HEK293 (cell line): ENCODE data around the gene SCYL1.

Experiments
- EGR2 ChIP-seq: fragments of 450-650 bp; formaldehyde crosslinking; IDR thresholded peaks from 2 replicates; pipeline ENCODE4 v1.5.1; 2016; ENCODE audit warnings: low read depth, missing biosample characterization, missing genetic modification characterization
- HOXD13 ChIP-seq: sonication (generic); formaldehyde crosslinking; IDR thresholded peaks from 2 replicates; pipeline ENCODE4 v1.8.0; 2022; ENCODE audit warnings: missing genetic modification reagents, borderline replicate concordance
- SCRT1 ChIP-seq: fragments of 450-650 bp; formaldehyde crosslinking; IDR thresholded peaks from 2 replicates; pipeline ENCODE4 v1.5.1; 2016; ENCODE audit warnings: missing biosample characterization, missing genetic modification characterization, borderline replicate concordance
- YY1 ChIP-seq: fragments of 450-650 bp; formaldehyde crosslinking; IDR thresholded peaks from 2 replicates; pipeline ENCODE4 v1.5.1; 2018; ENCODE audit warnings: missing biosample characterization, missing genetic modification characterization
- ZBTB1 ChIP-seq: fragments of 450-650 bp; formaldehyde crosslinking; IDR thresholded peaks from 2 replicates; pipeline ENCODE4 v1.5.1; 2016; ENCODE audit warnings: missing biosample characterization, missing genetic modification characterization
- ZEB2 ChIP-seq: fragments of 450-650 bp; formaldehyde crosslinking; IDR thresholded peaks from 2 replicates; pipeline ENCODE4 v1.5.1; 2016; ENCODE audit warnings: missing biosample characterization, missing genetic modification characterization
- ZFP3 ChIP-seq: fragments of 450-650 bp; formaldehyde crosslinking; IDR thresholded peaks from 2 replicates; pipeline ENCODE4 v1.5.1; 2016; ENCODE audit warnings: low read depth, missing biosample characterization, missing genetic modification characterization
- ZFP37 ChIP-seq: fragments of 450-650 bp; formaldehyde crosslinking; IDR thresholded peaks from 2 replicates; pipeline ENCODE4 v1.5.1; 2016; ENCODE audit warnings: missing biosample characterization, missing genetic modification characterization
- ZFP69B ChIP-seq: fragments of 450-650 bp; formaldehyde crosslinking; IDR thresholded peaks from 2 replicates; pipeline ENCODE4 v1.5.1; 2016; ENCODE audit warnings: missing biosample characterization, missing genetic modification characterization
- ZNF121 ChIP-seq: fragments of 450-650 bp; formaldehyde crosslinking; IDR thresholded peaks from 2 replicates; pipeline ENCODE4 v1.5.1; 2016; ENCODE audit warnings: missing biosample characterization, missing genetic modification characterization
- ZNF138 ChIP-seq: fragments of 450-650 bp; formaldehyde crosslinking; IDR thresholded peaks from 2 replicates; pipeline ENCODE4 v1.5.1; 2016; ENCODE audit warnings: missing biosample characterization, missing genetic modification characterization, borderline replicate concordance
- ZNF146 ChIP-seq: fragments of 450-650 bp; formaldehyde crosslinking; IDR thresholded peaks from 2 replicates; pipeline ENCODE4 v1.5.1; 2016; ENCODE audit warnings: missing biosample characterization, missing genetic modification characterization
- ZNF169 ChIP-seq: fragments of 450-650 bp; formaldehyde crosslinking; IDR thresholded peaks from 2 replicates; pipeline ENCODE4 v1.5.1; 2016; ENCODE audit warnings: missing biosample characterization, missing genetic modification characterization
- ZNF174 ChIP-seq: fragments of 450-650 bp; formaldehyde crosslinking; IDR thresholded peaks from 2 replicates; pipeline ENCODE4 v1.5.0; 2017; ENCODE audit warnings: missing biosample characterization, mild to moderate bottlenecking, missing genetic modification characterization
- ZNF202 ChIP-seq: fragments of 450-650 bp; formaldehyde crosslinking; IDR thresholded peaks from 2 replicates; pipeline ENCODE4 v1.5.1; 2016; ENCODE audit warnings: missing biosample characterization, missing genetic modification characterization, borderline replicate concordance
- ZNF23 ChIP-seq: fragments of 450-650 bp; formaldehyde crosslinking; IDR thresholded peaks from 2 replicates; pipeline ENCODE4 v1.5.1; 2016; ENCODE audit warnings: missing biosample characterization, missing genetic modification characterization, borderline replicate concordance
- ZNF302 ChIP-seq: fragments of 450-650 bp; formaldehyde crosslinking; IDR thresholded peaks from 2 replicates; pipeline ENCODE4 v1.5.1; 2016; ENCODE audit warnings: missing biosample characterization, missing genetic modification characterization, low read depth
- ZNF335 ChIP-seq: fragments of 450-650 bp; formaldehyde crosslinking; conservative IDR thresholded peaks from 2 replicates; pipeline ENCODE4 v1.5.1; 2016; ENCODE audit warnings: missing biosample characterization, missing genetic modification characterization
- ZNF391 ChIP-seq: fragments of 450-650 bp; formaldehyde crosslinking; IDR thresholded peaks from 2 replicates; pipeline ENCODE4 v1.5.1; 2016; ENCODE audit warnings: low read depth, missing biosample characterization, missing genetic modification characterization, borderline replicate concordance
- ZNF423 ChIP-seq: fragments of 450-650 bp; formaldehyde crosslinking; IDR thresholded peaks from 2 replicates; pipeline ENCODE4 v1.5.1; 2016; ENCODE audit warnings: missing biosample characterization, missing genetic modification characterization
- ZNF426 ChIP-seq: fragments of 450-650 bp; formaldehyde crosslinking; IDR thresholded peaks from 2 replicates; pipeline ENCODE4 v1.5.1; 2017; ENCODE audit warnings: missing biosample characterization, missing genetic modification characterization, mild to moderate bottlenecking, inconsistent platforms, moderate library complexity
- ZNF544 ChIP-seq: fragments of 450-650 bp; formaldehyde crosslinking; IDR thresholded peaks from 2 replicates; pipeline ENCODE4 v1.5.0; 2017; ENCODE audit warnings: missing biosample characterization, missing genetic modification characterization
- ZNF610 ChIP-seq: fragments of 450-650 bp; formaldehyde crosslinking; IDR thresholded peaks from 2 replicates; pipeline ENCODE4 v1.5.1; 2016; ENCODE audit warnings: missing biosample characterization, missing genetic modification characterization, borderline replicate concordance
- ZNF660 ChIP-seq: fragments of 450-650 bp; IDR thresholded peaks from 2 replicates; pipeline ENCODE4 v1.5.1; 2018; ENCODE audit warnings: missing biosample characterization, mild to moderate bottlenecking, missing genetic modification characterization
- ZNF664 ChIP-seq: fragments of 450-650 bp; formaldehyde crosslinking; IDR thresholded peaks from 2 replicates; pipeline ENCODE4 v1.5.1; 2016; ENCODE audit warnings: missing biosample characterization, missing genetic modification characterization
- ZSCAN23 ChIP-seq: fragments of 450-650 bp; formaldehyde crosslinking; IDR thresholded peaks from 2 replicates; pipeline ENCODE4 v1.5.1; 2016; ENCODE audit warnings: missing biosample characterization, missing genetic modification characterization
- ZXDB ChIP-seq: fragments of 450-650 bp; formaldehyde crosslinking; IDR thresholded peaks from 2 replicates; pipeline ENCODE4 v1.5.1; 2016; ENCODE audit warnings: missing biosample characterization, missing genetic modification characterization
- TF ChIP-seq, protein P1 (sequence below): fragments of 450-650 bp; formaldehyde crosslinking; IDR thresholded peaks from 2 replicates; pipeline ENCODE4 v1.5.1; 2017; ENCODE audit warnings: missing biosample characterization, missing genetic modification characterization
- TF ChIP-seq, protein P2 (sequence below): fragments of 450-650 bp; formaldehyde crosslinking; IDR thresholded peaks from 2 replicates; pipeline ENCODE4 v1.5.1; 2016; ENCODE audit warnings: missing biosample characterization, missing genetic modification characterization
- TF ChIP-seq, protein P3 (sequence below): fragments of 450-650 bp; formaldehyde crosslinking; IDR thresholded peaks from 2 replicates; pipeline ENCODE4 v1.5.1; 2016; ENCODE audit warnings: missing biosample characterization, missing genetic modification characterization, low read depth
- TF ChIP-seq, protein P4 (sequence below): fragments of 450-650 bp; formaldehyde crosslinking; IDR thresholded peaks from 2 replicates; pipeline ENCODE4 v1.5.1; 2016; ENCODE audit warnings: missing biosample characterization, missing genetic modification characterization

The SCYL1 gene

DNA sequence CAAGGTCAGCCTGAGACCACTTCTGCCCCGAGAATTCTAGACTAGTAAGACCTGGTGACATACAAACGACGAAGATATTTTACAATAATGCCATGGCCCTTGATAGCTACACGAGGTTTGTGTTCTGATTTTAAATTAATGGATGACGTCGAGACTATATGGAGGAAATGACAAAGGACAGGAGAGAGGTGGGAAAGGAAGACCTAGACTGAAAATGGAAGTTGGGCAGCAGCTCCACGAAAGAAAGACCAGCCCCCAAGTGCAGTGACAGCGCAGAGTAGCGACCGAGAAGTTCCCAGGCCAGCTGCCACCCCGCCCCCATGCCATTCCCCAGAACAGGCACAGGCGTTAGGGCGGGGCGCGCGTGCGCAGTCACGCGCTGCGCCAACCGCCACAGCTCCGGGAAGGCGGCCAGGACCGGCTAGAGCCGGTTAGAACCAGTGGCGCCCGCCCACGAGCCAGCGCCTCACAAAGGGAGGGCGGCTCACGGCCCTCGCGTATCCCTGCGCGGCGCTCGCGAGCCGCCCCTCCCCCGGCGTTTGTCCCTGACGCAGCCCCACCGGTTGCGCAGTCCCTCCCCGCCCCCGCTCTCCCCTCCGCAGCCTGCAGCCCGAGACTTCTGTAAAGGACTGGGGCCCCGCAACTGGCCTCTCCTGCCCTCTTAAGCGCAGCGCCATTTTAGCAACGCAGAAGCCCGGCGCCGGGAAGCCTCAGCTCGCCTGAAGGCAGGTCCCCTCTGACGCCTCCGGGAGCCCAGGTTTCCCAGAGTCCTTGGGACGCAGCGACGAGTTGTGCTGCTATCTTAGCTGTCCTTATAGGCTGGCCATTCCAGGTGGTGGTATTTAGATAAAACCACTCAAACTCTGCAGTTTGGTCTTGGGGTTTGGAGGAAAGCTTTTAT is 27.5 kb upstream of the SCYL1 start (continued):
- TF ChIP-seq ZEB2 (tag by site-specific recombination) (peak; percentile 96), ZNF169 (no peak), ZXDB (tag by site-specific recombination) (peak; percentile 90), ZNF23 (tag by site-specific recombination) (no peak), ZNF660 (peak; percentile 67; the same call in 1 of the 2 replicates), ZNF121 (tag by site-specific recombination) (no peak), SCRT1 (tag by site-specific recombination) (peak; percentile 80; the same call in 1 of the 2 replicates), EGR2 (tag by site-specific recombination) (peak; percentile 85), ZNF335 (tag by site-specific recombination) (peak; percentile 27; the same call in 1 of the 2 replicates), ZFP69B (tag by site-specific recombination) (peak; percentile 86), ZNF426 (tag by site-specific recombination) (no peak), ZNF202 (no peak), ZNF610 (tag by site-specific recombination) (no peak), ZFP37 (no peak), ZSCAN23 (tag by site-specific recombination) (no peak), YY1 (peak; percentile 68; the same call in 1 of the 2 replicates), ZNF391 (tag by site-specific recombination) (0 out of 2 replicates have a peak, but pooled peaks have one; percentile 13), ZNF174 (tag by site-specific recombination) (no peak), ZNF544 (tag by site-specific recombination) (no peak), ZNF146 (tag by site-specific recombination) (peak; percentile 48), HOXD13 (CRISPR knock-in tag) (no peak), ZNF423 (tag by site-specific recombination) (0 out of 2 replicates have a peak, but pooled peaks have one; percentile 36), ZNF302 (tag by site-specific recombination) (no peak), ZBTB1 (tag by site-specific recombination) (peak; percentile 86), ZNF664 (tag by site-specific recombination) (no peak), ZFP3 (tag by site-specific recombination) (no peak), ZNF138 (tag by site-specific recombination) (no peak)
- TF ChIP-seq, protein P1, sequence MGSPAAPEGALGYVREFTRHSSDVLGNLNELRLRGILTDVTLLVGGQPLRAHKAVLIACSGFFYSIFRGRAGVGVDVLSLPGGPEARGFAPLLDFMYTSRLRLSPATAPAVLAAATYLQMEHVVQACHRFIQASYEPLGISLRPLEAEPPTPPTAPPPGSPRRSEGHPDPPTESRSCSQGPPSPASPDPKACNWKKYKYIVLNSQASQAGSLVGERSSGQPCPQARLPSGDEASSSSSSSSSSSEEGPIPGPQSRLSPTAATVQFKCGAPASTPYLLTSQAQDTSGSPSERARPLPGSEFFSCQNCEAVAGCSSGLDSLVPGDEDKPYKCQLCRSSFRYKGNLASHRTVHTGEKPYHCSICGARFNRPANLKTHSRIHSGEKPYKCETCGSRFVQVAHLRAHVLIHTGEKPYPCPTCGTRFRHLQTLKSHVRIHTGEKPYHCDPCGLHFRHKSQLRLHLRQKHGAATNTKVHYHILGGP (tag by site-specific recombination): no peak
- TF ChIP-seq, protein P2, sequence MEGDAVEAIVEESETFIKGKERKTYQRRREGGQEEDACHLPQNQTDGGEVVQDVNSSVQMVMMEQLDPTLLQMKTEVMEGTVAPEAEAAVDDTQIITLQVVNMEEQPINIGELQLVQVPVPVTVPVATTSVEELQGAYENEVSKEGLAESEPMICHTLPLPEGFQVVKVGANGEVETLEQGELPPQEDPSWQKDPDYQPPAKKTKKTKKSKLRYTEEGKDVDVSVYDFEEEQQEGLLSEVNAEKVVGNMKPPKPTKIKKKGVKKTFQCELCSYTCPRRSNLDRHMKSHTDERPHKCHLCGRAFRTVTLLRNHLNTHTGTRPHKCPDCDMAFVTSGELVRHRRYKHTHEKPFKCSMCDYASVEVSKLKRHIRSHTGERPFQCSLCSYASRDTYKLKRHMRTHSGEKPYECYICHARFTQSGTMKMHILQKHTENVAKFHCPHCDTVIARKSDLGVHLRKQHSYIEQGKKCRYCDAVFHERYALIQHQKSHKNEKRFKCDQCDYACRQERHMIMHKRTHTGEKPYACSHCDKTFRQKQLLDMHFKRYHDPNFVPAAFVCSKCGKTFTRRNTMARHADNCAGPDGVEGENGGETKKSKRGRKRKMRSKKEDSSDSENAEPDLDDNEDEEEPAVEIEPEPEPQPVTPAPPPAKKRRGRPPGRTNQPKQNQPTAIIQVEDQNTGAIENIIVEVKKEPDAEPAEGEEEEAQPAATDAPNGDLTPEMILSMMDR (tag by site-specific recombination): no peak; the same call in 1 of the 2 replicates
- TF ChIP-seq, protein P3, sequence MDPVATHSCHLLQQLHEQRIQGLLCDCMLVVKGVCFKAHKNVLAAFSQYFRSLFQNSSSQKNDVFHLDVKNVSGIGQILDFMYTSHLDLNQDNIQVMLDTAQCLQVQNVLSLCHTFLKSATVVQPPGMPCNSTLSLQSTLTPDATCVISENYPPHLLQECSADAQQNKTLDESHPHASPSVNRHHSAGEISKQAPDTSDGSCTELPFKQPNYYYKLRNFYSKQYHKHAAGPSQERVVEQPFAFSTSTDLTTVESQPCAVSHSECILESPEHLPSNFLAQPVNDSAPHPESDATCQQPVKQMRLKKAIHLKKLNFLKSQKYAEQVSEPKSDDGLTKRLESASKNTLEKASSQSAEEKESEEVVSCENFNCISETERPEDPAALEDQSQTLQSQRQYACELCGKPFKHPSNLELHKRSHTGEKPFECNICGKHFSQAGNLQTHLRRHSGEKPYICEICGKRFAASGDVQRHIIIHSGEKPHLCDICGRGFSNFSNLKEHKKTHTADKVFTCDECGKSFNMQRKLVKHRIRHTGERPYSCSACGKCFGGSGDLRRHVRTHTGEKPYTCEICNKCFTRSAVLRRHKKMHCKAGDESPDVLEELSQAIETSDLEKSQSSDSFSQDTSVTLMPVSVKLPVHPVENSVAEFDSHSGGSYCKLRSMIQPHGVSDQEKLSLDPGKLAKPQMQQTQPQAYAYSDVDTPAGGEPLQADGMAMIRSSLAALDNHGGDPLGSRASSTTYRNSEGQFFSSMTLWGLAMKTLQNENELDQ (tag by site-specific recombination): no peak
- TF ChIP-seq, protein P4, sequence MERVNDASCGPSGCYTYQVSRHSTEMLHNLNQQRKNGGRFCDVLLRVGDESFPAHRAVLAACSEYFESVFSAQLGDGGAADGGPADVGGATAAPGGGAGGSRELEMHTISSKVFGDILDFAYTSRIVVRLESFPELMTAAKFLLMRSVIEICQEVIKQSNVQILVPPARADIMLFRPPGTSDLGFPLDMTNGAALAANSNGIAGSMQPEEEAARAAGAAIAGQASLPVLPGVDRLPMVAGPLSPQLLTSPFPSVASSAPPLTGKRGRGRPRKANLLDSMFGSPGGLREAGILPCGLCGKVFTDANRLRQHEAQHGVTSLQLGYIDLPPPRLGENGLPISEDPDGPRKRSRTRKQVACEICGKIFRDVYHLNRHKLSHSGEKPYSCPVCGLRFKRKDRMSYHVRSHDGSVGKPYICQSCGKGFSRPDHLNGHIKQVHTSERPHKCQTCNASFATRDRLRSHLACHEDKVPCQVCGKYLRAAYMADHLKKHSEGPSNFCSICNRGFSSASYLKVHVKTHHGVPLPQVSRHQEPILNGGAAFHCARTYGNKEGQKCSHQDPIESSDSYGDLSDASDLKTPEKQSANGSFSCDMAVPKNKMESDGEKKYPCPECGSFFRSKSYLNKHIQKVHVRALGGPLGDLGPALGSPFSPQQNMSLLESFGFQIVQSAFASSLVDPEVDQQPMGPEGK (tag by site-specific recombination): peak; percentile 98
